ENCODE measurements around the gene CDRT4. TPM values are rescaled to one million over a fixed set of nuclear protein-coding genes. Genes with fewer than 3 reads are reported as not detected.
A peak's percentile ranks its signal among the peaks of the same experiment; 100 is the strongest.

Gene CDRT4
- total RNA-seq, 4 donors from 2014 or later, result 2.1 to 18.9 (median 12.4) TPM

GRCh38 chr17:15501793-15502192 is 34.4 kb upstream of the CDRT4 start:
- peaks cover 0 to 26% (median 6%) of the 10 kb centered on the region in 4 donors for H3K4me1 ChIP-seq
- no peak for TF ChIP-seq EP300 (IDR thresholded peaks at IDR 0.05)
- no peak for TF ChIP-seq CTCF (IDR thresholded peaks at IDR 0.05)
- TF ChIP-seq POLR2A (IDR thresholded peaks at IDR 0.05), result no peak
- H3K36me3 ChIP-seq, result peaks cover 0 to 4% (median 0%) of the 10 kb centered on the region in 3 donors
- H3K9me3 ChIP-seq, result no peaks in the 10 kb centered on the region
- peak overlapping the region in 3 of 4 donors; percentile 21 to 53 (median 34) for H3K4me3 ChIP-seq
- H3K27ac ChIP-seq, result peak overlapping the region; percentile 69 to 94 (median 82)
- H3K27me3 ChIP-seq, result no peaks in the 10 kb centered on the region
- DNase-seq (ENCODE audit: low spot score in 2 of 2), result no peak
- WGBS, 2 donors, result 64 to 70% methylated on average over 7 of the region's 7 CpGs

- Histone ChIP-seq H3K4me1 (peaks cover 0 to 26% (median 6%) of the 10 kb centered on the region in 4 donors), H3K9me3 (no peaks in the 10 kb centered on the region), H3K27me3 (no peaks in the 10 kb centered on the region), H3K36me3 (peaks cover 0 to 1% (median 0%) of the 10 kb centered on the region in 3 donors), H3K4me3 (no peak overlapping the region), H3K27ac (peak overlapping the region in 3 of 4 donors; percentile 74 to 94 (median 90))
- TF ChIP-seq EP300 (IDR thresholded peaks at IDR 0.05) (no peak), POLR2A (IDR thresholded peaks at IDR 0.05) (no peak), CTCF (IDR thresholded peaks at IDR 0.05) (no peak)
- WGBS, 2 donors, result 56 to 68% methylated on average over 3 of the region's 3 CpGs
- DNase-seq (ENCODE audit: low spot score in 2 of 2), result no peak
Measured at GRCh38 chr17:15501282-15501681, 33.9 kb upstream of the CDRT4 start.

- WGBS, 2 donors, result 68 to 78% methylated on average over 2 of the region's 2 CpGs
- no peaks in the 10 kb centered on the region for H3K27me3 ChIP-seq
- H3K27ac ChIP-seq, result no peak overlapping the region
- H3K9me3 ChIP-seq, result no peaks in the 10 kb centered on the region
- no peaks in the 10 kb centered on the region for H3K36me3 ChIP-seq
- no peak for DNase-seq (ENCODE audit: low spot score in 2 of 2)
- TF ChIP-seq EP300 (IDR thresholded peaks at IDR 0.05), result no peak
- TF ChIP-seq POLR2A (IDR thresholded peaks at IDR 0.05), result no peak
- no peak for TF ChIP-seq CTCF (IDR thresholded peaks at IDR 0.05)
- H3K4me1 ChIP-seq, result peaks cover 0 to 17% (median 5%) of the 10 kb centered on the region in 4 donors
- H3K4me3 ChIP-seq, result no peak overlapping the region
Measured at GRCh38 chr17:15498107-15498506, 30.7 kb upstream of the CDRT4 start.

GRCh38 chr17:15496735-15497670 is 29.6 kb upstream of the CDRT4 start:
- no peaks in the 10 kb centered on the region for H3K9me3 ChIP-seq
- peaks cover 0 to 9% (median under 1%) of the 10 kb centered on the region in 4 donors for H3K4me1 ChIP-seq
- no peak overlapping the region for H3K4me3 ChIP-seq
- peak overlapping the region in 1 of 4 donors; percentile 51 for H3K27ac ChIP-seq
- TF ChIP-seq POLR2A (IDR thresholded peaks at IDR 0.05) (no peak), EP300 (IDR thresholded peaks at IDR 0.05) (no peak), CTCF (IDR thresholded peaks at IDR 0.05) (no peak)
- WGBS, 2 donors, result 67 to 68% methylated on average over 7 of the region's 7 CpGs
- no peaks in the 10 kb centered on the region for H3K27me3 ChIP-seq
- no peaks in the 10 kb centered on the region for H3K36me3 ChIP-seq
- DNase-seq (ENCODE audit: low spot score in 2 of 2), result no peak

- Histone ChIP-seq H3K27ac (peak overlapping the region in 2 of 4 donors; percentile 8 to 74), H3K27me3 (no peaks in the 10 kb centered on the region), H3K4me1 (peaks cover 0 to 18% (median 15%) of the 10 kb centered on the region in 4 donors), H3K36me3 (no peaks in the 10 kb centered on the region), H3K4me3 (no peak overlapping the region), H3K9me3 (no peaks in the 10 kb centered on the region)
- no peak for DNase-seq (ENCODE audit: low spot score in 2 of 2)
- TF ChIP-seq POLR2A (IDR thresholded peaks at IDR 0.05), result no peak
- TF ChIP-seq CTCF (IDR thresholded peaks at IDR 0.05), result no peak
- TF ChIP-seq EP300 (IDR thresholded peaks at IDR 0.05), result no peak
Measured at GRCh38 chr17:15494821-15495220, 27.4 kb upstream of the CDRT4 start.
